Stimulated activated CD8-positive, alpha-beta memory T cell treated with anti-CD3 and anti-CD28 coated beads, Interleukin-7, amount 100 ng/mL, for 4 hours (primary cell): Measurements from ENCODE around the gene PRRG2.
"Not testable (repeated sequence)": the region's sequence is repeated elsewhere in the genome, so short reads cannot be mapped to it uniquely, and the experiment has no call there.

Experiments used
- DNase-seq, 2 donors: peaks; one replicate each; pipeline ENCODE4 v3.0.0-alpha.2; 2020; ENCODE audit warnings: low read depth in 2 of 2

The PRRG2 gene

DNA sequence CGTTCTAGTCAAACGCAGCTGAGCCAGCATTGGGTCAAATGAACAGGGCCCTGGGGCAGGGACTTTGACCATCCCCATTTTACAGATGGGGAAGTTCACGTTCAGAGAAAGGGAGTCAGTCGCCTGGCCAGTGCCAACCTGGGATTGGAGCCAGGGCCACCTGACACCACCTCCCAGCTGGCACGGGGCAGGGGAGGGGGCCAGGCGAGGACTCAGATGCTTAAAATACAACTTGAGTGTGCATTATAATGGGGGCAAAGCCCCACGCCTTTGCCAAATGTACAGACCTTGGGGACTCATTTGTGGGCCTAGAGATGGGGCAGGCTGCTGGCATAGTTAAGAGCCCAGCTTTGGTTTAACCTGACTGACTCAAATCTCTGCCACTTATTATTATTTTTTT, 24.5 kb downstream of the PRRG2 start:
- no peak for DNase-seq

- DNase-seq: no peak
These were observed 28.5 kb downstream of the PRRG2 start for GRCh38 chr19:49609499-49610092.

GRCh38 chr19:49613374-49613773, 32.3 kb downstream of the PRRG2 start:
- DNase-seq: no peak

- no peak for DNase-seq
These were observed 33.1 kb downstream of the PRRG2 start for GRCh38 chr19:49614096-49614833.

GRCh38 chr19:49615861-49616260, 34.7 kb downstream of the PRRG2 start:
- no peak for DNase-seq

DNA sequence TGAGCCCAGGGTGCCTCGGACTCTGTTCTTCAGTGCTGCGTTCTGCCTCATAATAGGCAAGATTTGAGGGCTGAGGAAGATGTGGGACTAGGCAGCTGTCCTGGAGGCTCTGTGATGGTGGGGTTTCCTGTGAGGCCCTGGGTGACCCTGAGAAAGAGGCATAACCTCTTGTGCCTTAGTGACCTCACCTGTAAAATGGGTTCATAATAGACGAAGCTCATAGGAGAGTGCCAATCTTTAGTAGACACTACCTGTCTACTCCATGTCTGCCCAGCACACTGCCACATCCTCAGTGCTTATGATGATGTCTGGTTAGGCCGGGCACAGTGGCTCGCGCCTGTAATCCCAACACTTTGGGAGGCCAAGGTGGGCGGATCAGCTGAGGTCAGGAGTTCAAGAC, 35.4 kb downstream of the PRRG2 start:
- no peak for DNase-seq

DNA sequence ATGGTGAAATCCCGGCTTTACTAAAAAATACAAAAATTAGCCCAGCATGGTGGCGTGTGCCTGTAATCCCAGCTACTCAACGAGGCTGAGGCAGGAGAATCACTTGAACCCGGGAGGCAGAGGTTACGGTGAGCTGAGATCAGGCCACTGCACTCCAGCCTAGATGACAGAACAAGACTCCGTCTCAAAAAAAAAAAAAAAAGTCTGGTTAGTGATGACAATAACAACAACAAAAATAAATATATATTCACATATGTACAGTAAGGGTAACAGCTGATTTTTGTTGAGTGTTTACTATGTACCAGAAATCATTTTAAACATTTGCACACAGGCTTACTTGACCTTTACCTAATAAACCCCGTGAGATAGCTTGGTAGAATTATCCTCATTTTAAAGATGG, 35.8 kb downstream of the PRRG2 start:
- DNase-seq: no peak

GRCh38 chr19:49617860-49618259, 36.7 kb downstream of the PRRG2 start:
- not testable (repeated sequence) for DNase-seq

GRCh38 chr19:49624967-49625910, 44.1 kb downstream of the PRRG2 start:
- no peak for DNase-seq

- DNase-seq: no peak
These were observed 45.1 kb downstream of the PRRG2 start for GRCh38 chr19:49626226-49626625.

DNA sequence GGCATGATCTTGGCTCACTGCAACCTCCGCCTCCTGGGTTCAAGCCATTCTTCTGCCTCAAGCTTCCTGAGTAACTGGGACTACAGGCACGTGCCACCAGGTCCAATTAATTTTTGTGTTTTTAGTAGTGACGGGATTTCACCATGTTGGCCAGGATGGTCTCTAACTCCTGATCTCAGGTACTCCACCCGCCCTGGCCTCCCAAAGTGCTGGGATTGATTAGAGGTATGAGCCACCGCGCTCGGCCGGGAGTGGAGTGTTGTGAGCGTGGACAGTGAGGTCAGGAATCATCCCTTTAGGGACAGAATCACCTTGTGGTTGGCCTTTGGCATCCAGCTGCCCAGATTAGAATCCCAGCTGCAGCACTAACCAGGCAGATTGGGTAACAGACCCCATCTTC, 48.5 kb downstream of the PRRG2 start:
- DNase-seq: no peak

DNA sequence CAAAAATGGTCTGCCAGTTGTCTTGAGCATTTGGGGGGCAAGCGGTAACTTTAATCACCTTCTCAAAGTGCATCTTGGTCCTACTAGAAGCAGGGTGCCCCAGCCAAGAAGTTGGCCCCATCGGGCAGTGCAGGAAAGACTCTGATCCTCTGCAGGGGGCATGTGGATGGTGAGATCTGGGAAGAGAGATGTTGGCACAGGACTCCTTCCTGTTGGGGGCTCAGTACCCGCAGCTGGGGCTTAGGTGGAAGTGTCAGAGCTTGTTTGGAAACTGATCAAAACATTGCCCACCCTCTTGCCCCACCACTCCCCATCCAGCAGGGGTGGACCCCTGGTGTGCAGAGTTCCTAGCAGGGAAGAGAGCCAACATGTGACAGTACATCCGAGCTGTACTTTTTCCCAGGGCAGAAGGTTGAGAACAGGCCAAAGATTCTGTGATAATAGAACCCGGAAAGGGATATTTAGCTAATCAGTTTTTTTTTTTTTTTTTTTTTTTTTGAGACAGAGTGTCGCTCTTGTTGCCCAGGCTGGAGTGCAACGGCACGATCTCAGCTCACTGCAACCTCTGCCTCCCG, 50.0 kb downstream of the PRRG2 start:
- DNase-seq: no peak

GRCh38 chr19:49631610-49632192, 50.6 kb downstream of the PRRG2 start:
- no peak for DNase-seq

DNA sequence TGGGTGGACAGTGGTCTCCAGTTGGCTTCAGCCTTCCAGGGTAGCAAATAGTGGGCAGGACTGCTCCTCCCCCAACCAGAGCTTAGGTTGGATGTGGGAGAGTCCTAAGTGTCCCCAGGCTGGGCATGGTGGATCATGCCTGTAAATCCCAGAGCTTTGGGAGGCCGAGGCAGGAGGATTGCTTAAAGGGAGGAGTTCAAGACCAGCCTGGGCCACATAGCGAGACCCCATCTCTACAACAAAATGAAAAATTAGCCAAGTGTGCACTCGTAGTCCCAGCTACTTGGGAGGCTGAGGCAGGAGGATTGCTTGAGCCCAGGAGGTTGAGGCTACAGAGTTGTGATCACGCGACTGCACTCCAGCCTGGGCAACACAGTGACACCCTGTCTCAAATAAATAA, 51.5 kb downstream of the PRRG2 start:
- DNase-seq: no peak

GRCh38 chr19:49633273-49633672, 52.2 kb downstream of the PRRG2 start:
- DNase-seq: not testable (repeated sequence)

DNA sequence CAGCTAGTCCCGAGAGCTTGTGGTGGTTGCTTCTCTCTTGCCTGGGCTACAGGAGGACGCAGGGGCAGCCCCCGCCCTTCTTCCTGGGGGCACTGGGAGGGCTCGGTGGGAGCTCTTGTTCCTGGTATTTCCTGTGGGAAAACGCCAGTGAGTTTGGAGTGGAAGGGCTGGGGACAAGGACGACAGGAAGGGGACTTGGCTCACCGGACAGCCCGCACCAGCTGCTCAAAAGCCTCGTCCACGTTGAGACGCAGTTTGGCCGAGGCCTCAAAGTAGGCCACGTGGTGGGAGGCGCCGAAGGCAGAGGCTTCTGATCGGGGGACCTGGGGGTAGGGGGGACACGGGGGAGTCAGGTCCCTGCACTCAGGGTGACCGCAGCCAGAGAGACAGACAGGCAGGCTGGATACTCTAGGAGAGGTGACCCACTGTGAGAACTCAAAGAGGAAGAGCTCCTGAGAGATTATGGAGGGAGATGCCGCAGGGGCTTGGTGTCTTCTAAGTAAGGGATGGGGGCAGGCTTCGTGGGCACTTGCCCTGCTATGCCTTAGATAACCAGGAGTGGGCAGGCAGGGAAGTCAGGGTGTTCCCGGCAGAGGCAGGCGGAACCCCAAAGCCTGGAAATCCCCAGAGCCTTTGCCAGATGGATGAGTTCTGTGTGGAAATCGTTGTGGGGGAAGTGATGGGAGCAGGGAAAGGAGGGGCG, 54.6 kb downstream of the PRRG2 start:
- DNase-seq: no peak

- no peak for DNase-seq
These were observed 55.3 kb downstream of the PRRG2 start for GRCh38 chr19:49636233-49636932.

DNA sequence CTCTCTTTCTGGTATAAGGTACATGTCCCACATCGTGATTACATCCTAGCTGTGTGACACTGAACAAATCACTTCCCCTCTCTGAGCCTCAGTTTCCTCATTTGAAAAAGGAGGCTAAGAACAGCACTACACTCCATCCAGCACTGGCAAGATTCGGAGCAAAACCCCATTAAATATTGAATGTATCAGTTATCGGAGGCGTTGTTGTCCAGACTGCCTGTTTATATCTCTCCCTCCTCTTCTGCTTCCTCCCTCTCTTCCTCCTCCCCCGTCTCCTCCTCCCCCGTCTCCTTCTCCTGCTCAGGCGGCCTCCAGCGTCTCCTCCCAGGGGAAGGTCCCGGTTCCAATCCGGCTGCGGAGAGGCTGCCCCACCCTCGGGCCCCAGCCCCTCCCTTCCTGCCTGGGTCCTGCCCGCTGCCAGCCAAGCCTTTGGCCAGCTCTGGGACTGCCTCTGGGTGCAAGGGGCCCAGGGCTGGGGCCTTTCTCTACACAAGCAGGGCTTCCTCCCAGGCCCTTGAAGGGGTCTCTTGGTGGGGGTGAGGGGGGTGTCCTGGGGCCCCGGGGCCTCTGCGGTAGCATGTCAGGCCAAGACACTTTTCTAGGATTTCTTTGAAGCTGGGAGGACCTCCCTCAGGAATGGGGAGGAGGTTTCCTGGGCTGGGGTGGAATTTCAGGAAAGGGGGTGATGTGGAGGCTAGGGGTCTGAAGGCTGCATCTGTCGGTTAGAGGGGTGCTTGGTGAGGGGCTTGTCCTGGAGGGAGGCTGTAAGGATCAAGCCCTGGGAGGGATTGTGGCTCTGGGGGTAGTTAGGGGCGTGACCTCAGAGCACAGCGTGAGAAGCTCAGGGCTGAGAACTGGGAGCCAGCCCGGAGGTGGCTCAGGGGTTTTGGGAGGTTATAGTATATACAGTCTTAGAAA, 57.0 kb downstream of the PRRG2 start:
- DNase-seq: no peak

GRCh38 chr19:49639401-49640112, 58.4 kb downstream of the PRRG2 start:
- no peak for DNase-seq
